NT2/D1 (cell line): Measurements from ENCODE around the gene CRYBB2.
"Not testable (repeated sequence)": the region's sequence is repeated elsewhere in the genome, so short reads cannot be mapped to it uniquely, and the experiment has no call there.

Experiments
- YY1 ChIP-seq: IDR thresholded peaks from 2 replicates; pipeline ENCODE4 v1.6.1; 2011; ENCODE audit not compliant: insufficient read length, insufficient read depth
- ZNF274 ChIP-seq: IDR thresholded peaks from 2 replicates; pipeline ENCODE4 v1.6.1; 2011; ENCODE audit warnings: mild to moderate bottlenecking, low read depth, low read length

DNA sequence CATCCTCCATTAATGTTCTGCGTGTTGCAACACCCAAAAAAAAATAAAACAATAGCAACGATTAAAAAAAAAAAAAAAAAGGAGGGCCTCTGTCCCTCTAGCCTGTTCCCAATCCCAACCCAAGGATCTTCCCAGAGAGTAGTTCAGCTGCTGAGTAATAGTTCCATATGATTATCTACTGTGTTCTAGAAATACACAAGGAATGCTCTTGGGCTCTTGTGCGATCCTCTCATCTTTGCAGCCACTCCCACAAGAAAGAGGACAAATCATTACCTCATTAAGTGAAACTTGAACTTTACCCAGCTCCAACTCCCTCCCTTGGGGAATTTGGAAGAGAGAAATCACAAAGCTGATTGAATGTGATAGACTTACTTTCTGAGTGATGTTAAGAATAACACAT, 54.5 kb downstream of the CRYBB2 start:
- TF ChIP-seq YY1, ZNF274: not testable (repeated sequence)
